ENCODE data around the gene PCDHA9.
"Not testable (repeated sequence)": the region's sequence is repeated elsewhere in the genome, so short reads cannot be mapped to it uniquely, and the experiment has no call there.

PCDHA9 gene, protein sequence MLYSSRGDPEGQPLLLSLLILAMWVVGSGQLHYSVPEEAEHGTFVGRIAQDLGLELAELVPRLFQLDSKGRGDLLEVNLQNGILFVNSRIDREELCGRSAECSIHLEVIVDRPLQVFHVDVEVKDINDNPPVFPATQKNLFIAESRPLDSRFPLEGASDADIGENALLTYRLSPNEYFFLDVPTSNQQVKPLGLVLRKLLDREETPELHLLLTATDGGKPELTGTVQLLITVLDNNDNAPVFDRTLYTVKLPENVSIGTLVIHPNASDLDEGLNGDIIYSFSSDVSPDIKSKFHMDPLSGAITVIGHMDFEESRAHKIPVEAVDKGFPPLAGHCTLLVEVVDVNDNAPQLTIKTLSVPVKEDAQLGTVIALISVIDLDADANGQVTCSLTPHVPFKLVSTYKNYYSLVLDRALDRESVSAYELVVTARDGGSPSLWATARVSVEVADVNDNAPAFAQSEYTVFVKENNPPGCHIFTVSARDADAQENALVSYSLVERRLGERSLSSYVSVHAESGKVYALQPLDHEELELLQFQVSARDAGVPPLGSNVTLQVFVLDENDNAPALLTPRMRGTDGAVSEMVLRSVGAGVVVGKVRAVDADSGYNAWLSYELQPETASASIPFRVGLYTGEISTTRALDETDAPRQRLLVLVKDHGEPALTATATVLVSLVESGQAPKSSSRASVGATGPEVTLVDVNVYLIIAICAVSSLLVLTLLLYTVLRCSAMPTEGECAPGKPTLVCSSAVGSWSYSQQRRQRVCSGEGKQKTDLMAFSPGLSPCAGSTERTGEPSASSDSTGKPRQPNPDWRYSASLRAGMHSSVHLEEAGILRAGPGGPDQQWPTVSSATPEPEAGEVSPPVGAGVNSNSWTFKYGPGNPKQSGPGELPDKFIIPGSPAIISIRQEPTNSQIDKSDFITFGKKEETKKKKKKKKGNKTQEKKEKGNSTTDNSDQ

DNA sequence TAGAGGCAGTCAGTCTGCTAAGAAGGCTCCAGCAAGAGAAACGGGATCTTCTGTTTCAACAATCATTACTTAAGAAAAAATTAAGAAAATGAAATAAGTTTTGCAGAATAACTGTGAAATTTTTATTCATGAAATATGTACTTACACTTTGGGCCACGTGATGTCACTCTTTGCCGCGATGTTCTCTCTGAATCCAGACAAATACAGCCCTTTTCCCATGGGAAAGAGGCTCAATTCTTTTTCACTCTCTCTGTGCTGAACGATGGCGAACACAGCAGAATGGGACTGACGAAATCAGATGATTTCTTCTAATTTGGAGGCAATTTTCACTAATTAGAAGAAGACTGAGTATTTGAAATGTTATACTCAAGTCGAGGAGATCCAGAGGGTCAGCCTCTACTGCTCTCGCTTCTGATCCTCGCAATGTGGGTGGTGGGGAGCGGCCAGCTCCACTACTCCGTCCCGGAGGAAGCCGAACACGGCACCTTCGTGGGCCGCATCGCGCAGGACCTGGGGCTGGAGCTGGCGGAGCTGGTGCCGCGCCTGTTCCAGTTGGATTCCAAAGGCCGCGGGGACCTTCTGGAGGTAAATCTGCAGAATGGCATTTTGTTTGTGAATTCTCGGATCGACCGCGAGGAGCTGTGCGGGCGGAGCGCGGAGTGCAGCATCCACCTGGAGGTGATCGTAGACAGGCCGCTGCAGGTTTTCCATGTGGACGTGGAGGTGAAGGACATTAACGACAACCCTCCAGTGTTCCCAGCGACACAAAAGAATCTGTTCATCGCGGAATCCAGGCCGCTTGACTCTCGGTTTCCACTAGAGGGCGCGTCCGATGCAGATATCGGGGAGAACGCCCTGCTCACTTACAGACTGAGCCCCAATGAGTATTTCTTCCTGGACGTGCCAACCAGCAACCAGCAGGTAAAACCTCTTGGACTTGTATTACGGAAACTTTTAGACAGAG, at the start of gene PCDHA9:
Gene PCDHA9, plus strand, starts transcription at position 244 of the 964 bp plus-strand sequence. Its CDS starts 114 bp downstream, at position 358.
- not testable (repeated sequence) for DNase-seq

DNA sequence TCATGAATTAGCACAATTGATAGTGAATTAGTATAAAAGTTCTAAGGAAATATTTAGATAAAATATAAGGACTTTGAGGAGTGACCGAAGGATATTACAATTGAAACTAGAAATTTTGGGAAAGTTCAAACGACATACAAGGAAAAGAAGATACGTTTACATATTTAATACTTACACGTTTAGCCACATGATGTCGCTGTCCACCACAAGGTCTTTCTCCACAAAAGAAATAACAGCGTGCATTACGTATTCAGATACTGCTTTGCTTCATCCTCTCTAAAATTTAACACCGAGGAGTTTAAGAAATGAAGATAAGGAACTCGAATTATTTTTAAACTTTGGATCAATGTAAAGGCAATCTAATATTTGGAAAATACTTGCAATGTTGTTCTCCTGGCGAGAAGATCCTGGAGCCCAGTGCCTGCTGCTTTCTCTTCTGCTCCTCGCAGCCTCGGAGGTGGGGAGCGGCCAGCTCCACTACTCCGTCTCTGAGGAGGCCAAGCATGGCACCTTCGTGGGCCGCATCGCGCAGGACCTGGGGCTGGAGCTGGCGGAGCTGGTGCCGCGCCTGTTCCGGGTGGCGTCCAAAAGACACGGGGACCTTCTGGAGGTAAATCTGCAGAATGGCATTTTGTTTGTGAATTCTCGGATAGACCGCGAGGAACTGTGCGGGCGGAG, 47.2 kb upstream of the PCDHA9 start, which contains the start of gene PCDHA3:
Gene PCDHA3, plus strand, starts transcription at position 242 of the 678 bp plus-strand sequence.
- no peak for DNase-seq

DNA sequence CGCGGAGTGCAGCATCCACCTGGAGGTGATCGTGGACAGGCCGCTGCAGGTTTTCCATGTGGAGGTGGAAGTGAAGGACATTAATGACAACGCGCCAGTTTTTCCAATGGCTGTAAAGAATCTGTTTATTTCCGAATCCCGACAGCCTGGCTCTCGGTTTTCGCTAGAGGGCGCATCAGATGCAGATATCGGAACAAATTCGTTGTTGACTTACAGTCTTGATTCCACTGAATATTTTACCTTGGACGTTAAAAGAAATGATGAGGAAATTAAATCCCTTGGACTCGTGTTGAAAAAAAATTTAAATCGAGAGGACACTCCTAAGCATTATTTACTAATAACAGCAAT, 46.7 kb upstream of the PCDHA9 start:
- no peak for DNase-seq

DNA sequence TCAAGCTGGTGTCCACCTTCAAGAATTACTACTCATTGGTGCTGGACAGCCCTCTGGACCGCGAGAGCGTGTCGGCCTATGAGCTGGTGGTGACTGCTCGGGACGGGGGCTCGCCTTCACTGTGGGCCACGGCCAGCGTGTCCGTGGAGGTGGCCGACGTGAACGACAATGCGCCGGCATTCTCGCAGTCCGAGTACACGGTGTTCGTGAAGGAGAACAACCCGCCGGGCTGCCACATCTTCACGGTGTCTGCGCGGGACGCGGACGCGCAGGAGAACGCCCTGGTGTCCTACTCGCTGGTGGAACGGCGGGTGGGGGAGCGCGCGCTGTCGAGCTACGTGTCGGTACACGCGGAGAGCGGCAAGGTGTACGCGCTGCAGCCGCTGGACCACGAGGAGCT, 45.8 kb upstream of the PCDHA9 start:
- DNase-seq, result not testable (repeated sequence)

DNA sequence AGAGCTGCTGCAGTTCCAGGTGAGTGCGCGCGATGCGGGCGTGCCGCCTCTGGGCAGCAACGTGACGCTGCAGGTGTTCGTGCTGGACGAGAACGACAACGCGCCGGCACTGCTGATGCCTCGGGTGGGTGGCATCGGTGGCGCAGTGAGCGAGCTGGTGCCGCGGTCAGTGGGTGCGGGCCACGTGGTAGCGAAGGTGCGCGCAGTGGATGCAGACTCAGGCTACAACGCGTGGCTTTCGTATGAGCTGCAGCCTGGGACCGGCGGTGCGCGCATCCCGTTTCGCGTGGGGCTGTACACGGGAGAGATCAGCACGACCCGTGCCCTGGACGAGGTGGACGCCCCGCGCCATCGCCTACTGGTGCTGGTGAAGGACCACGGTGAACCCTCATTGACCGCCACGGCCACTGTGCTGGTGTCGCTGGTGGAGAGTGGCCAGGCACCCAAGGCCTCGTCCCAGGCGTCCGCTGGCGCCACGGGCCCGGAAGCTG, 45.4 kb upstream of the PCDHA9 start:
- no peak for DNase-seq

DNA sequence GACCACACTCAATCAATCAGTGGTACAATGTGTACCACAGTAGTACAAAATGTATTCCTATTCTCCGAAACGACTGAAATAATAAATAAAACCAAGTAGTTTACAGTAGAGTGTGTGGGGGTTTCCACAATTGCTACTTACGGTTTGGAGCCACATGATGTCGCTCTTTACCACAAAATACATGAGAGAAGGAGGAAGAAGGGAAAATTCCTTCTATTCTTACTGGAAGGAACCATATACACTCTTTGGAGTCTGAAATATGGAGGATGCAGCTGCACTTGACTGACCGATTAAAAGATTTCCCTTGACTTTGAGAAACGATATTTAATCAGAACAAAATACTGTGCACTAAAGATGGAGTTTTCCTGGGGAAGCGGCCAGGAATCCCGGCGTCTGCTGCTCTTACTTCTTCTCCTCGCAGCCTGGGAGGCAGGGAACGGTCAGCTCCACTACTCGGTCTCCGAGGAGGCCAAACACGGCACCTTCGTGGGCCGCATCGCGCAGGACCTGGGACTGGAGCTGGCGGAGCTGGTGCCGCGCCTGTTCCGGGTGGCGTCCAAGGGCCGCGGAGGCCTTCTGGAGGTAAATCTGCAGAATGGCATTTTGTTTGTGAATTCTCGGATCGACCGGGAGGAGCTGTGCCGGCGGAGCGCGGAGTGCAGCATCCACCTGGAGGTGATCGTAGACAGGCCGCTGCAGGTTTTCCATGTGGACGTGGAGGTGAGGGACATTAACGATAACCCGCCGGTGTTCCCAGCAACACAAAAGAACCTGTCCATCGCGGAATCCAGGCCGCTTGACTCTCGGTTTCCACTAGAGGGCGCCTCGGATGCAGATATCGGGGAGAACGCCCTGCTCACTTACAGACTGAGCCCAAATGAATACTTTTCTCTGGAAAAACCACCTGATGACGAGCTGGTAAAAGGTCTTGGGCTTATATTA, 41.1 kb upstream of the PCDHA9 start, which contains the start of gene PCDHA4:
Gene PCDHA4, plus strand, starts transcription at position 235 of the 942 bp plus-strand sequence.
- no peak for DNase-seq

DNA sequence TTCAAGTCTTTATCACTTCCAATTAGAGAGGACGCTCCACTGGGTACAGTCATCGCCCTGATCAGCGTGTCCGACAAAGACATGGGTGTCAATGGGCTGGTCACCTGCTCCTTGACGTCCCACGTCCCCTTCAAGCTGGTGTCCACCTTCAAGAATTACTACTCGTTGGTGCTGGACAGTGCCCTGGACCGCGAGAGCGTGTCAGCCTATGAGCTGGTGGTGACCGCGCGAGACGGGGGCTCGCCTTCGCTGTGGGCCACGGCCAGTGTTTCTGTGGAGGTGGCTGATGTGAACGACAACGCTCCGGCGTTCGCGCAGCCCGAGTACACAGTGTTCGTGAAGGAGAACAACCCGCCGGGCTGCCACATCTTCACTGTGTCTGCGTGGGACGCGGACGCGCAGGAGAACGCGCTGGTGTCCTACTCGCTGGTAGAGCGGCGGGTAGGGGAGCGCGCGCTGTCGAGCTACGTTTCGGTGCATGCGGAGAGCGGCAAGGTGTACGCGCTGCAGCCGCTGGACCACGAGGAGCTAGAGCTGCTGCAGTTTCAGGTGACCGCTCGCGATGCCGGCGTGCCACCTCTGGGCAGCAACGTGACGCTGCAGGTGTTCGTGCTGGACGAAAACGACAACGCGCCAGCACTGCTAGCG, 39.8 kb upstream of the PCDHA9 start:
- not testable (repeated sequence) for DNase-seq

DNA sequence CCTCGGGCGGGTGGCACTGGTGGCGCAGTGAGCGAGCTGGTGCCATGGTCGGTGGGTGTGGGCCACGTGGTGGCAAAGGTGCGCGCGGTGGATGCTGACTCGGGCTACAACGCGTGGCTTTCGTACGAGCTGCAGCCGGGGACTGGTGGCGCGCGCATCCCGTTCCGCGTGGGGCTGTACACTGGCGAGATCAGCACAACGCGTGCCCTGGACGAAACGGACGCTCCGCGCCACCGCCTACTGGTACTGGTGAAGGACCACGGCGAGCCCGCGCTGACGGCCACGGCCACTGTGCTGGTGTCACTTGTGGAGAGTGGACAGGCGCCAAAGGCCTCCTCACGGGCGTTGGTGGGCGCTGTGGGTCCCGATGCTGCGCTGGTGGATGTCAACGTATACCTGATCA, 39.3 kb upstream of the PCDHA9 start:
- DNase-seq, result no peak

DNA sequence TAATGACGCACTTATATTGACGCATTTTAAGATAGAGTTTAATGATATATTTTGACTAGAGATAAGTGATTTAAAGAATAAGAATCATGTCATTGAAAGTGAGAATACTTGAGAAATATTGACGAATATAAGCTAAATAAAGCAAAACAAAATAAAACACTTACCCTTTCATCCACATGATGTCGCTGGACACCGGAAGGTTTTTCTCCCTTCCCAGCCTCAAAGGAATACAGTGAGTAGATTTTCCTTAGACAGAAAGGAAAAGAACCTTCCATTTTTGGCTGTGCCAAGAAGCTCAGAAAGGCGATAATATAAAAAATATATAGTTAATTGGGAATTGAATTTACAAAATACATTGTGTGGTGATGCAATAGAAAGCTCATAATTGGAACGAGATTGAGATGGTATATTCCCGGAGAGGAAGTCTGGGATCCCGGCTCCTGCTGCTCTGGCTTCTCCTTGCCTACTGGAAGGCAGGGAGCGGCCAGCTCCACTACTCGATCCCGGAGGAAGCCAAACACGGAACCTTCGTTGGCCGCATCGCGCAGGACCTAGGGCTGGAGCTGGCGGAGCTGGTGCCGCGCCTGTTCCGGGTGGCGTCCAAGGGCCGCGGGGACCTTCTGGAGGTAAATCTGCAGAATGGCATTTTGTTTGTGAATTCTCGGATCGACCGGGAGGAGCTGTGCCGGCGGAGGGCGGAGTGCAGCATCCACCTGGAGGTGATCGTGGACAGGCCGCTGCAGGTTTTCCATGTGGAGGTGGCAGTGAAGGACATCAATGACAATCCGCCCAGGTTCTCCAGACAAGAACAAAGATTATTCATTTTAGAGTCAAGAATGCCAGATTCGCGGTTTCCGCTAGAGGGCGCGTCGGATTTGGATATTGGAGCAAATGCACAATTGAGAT, 26.6 kb upstream of the PCDHA9 start, which contains the start of gene PCDHA5:
Gene PCDHA5, plus strand, starts transcription at position 239 of the 906 bp plus-strand sequence.
- no peak for DNase-seq

DNA sequence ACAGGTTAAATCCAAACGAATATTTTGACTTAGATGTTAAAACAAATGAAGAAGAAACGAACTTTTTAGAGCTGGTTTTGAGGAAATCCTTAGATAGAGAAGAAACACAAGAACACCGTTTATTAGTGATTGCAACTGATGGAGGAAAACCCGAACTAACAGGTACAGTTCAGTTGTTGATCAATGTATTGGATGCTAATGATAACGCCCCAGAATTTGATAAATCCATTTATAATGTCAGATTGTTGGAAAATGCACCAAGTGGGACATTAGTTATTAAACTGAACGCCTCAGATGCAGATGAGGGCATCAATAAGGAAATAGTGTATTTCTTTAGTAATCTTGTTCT, 25.9 kb upstream of the PCDHA9 start:
- no peak for DNase-seq

DNA sequence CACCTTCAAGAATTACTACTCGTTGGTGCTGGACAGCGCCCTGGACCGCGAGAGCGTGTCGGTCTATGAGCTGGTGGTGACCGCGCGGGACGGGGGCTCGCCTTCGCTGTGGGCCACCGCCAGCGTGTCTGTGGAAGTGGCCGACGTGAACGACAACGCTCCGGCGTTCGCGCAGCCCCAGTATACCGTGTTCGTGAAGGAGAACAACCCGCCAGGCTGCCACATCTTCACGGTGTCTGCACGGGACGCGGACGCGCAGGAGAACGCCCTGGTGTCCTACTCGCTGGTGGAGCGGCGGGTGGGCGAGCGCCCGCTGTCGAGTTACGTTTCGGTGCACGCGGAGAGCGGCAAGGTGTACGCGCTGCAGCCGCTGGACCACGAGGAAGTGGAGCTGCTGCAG, 25.2 kb upstream of the PCDHA9 start:
- DNase-seq, result not testable (repeated sequence)

DNA sequence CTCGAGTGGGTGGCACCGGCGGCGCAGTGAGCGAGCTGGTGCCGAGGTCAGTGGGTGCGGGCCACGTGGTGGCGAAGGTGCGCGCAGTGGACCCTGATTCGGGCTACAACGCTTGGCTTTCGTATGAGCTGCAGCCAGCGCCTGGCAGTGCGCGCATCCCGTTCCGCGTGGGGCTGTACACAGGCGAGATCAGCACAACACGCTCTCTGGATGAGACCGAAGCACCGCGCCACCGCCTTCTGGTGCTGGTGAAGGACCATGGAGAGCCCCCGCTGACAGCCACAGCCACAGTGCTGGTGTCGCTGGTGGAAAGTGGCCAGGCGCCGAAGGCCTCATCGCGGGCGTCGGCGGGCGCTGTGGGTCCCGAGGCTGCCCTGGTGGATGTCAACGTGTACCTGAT, 24.7 kb upstream of the PCDHA9 start:
- no peak for DNase-seq

DNA sequence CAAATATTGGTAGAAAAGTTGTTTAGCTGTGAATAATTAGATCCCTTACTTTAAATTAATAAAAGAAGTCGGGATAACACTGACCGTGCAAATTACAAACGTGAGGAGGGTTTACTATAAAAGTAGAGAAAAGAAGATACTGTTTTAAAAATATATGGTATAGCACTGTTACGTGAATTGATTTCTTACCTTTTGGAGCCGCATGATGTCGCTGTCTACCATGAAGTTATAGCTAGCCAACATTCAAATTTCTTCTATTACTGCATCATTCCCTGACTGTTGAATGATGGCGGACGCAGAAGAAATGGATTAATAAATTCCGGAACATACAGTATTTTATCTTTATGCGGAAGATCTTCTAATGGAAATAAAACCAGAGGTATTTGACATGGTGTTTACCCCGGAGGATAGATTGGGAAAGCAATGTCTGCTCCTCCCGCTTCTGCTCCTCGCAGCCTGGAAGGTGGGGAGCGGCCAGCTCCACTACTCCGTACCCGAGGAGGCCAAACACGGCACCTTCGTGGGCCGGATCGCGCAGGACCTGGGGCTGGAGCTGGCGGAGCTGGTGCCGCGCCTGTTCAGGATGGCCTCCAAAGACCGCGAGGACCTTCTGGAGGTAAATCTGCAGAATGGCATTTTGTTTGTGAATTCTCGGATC, 20.3 kb upstream of the PCDHA9 start, which contains the start of gene PCDHA6:
Gene PCDHA6, plus strand, starts transcription at position 257 of the 658 bp plus-strand sequence. Its CDS starts 132 bp downstream, at position 389.
- DNase-seq, result no peak

DNA sequence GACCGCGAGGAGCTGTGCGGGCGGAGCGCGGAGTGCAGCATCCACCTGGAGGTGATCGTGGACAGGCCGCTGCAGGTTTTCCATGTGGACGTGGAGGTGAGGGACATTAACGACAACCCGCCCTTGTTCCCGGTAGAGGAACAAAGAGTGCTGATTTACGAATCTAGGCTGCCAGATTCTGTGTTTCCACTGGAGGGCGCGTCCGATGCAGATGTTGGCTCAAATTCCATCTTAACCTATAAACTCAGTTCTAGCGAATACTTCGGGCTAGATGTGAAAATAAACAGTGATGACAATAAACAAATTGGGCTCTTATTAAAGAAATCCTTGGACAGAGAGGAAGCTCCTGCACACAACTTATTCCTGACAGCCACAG, 19.8 kb upstream of the PCDHA9 start:
- no peak for DNase-seq

DNA sequence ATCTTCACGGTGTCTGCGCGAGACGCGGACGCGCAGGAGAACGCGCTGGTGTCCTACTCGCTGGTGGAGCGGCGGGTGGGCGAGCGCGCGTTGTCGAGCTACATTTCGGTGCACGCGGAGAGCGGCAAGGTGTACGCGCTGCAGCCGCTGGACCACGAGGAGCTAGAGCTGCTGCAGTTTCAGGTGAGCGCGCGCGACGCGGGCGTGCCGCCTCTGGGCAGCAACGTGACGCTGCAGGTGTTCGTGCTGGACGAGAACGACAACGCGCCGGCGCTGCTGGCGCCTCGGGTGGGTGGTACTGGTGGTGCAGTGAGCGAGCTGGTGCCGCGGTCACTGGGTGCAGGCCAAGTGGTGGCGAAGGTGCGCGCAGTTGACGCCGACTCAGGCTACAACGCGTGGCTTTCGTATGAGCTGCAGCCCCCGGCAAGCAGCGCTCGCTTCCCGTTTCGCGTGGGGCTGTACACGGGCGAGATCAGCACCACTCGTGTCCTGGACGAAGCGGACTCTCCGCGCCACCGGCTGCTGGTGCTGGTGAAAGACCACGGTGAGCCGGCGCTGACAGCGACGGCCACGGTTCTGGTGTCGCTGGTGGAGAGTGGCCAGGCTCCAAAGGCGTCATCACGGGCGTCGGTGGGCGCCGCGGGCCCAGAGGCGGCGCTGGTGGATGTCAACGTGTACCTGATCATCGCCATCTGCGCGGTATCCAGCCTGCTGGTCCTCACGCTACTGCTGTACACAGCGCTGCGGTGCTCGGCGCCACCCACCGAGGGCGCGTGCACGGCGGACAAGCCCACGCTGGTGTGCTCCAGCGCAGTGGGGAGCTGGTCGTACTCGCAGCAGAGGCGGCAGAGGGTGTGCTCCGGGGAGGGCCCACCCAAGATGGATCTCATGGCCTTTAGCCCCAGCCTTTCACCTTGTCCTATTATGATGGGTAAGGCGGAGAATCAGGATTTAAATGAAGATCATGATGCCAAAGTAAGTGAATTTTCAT, 18.4 kb upstream of the PCDHA9 start:
- DNase-seq, result not testable (repeated sequence)

DNA sequence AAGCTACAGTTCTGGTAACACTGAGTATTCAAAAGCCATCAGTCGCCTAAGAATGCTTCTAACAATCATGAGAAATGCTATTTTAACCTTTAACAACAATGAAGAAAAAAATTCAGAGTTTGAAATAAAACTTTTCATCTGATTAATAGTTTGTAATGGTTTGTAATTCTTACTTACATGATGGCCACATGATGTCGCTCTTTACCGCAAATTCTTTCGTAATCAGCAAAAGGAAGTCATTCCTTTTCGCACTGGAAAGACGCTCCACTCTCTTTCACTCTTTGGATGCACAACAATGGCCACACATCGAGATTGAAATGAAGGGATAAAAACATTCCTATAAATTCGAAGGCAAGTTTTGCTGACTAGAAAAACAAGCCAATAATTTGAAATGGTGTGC, 14.2 kb upstream of the PCDHA9 start, which contains the start of gene PCDHA7:
Gene PCDHA7, plus strand, starts transcription at position 277 of the 400 bp plus-strand sequence. Its CDS starts 115 bp downstream, at position 392.
- DNase-seq, result no peak
